K562 (cell line): ENCODE data around the gene AIF1. TPM values are rescaled to one million over a fixed set of nuclear protein-coding genes. Genes with fewer than 3 reads are reported as not detected.
A peak's percentile ranks its signal among the peaks of the same experiment; 100 is the strongest.

ENCODE experiments used
- ATAC-seq: fragments of 200-7000 bp; cut with Tn5 transposase; 3 replicates; pipeline ENCODE4 v1.9.1; 2020; ENCODE audit warnings: moderate library complexity
- BruUV-seq: library from RNA; stranded (reverse); fragments of 400-500 nt; replicated peaks from 2 replicates; lab custom pipeline; 2021; lab: Mats Ljungman, UMichigan
- CTCF ChIA-PET: fragments of 300-600 bp; formaldehyde crosslinking; extraction: SDS; loops from one replicate; lab custom pipeline; 2021; ENCODE audit warnings: low intra/inter-chr PET ratio; lab: Yijun Ruan, JAX
- POLR2A ChIA-PET: fragments of 300-600, 350-650 bp; sonication (Branson Sonifier 250); formaldehyde crosslinking; extraction: SDS; loops from one replicate; lab custom pipeline; 2021; ENCODE audit warnings: antibody characterized with exemption, inconsistent platforms; lab: Yijun Ruan, JAX
- DNase-seq, 4 experiments: peaks; one replicate each; pipeline versions ENCODE4 v3.0.0 to v3.0.0-alpha.2; 2011 to 2018; ENCODE audit warnings: low spot score in 3 of 4, mixed read lengths in 3 of 4; ENCODE audit errors: extremely low read depth in 1 of 4
- FAIRE-seq: peaks from 2 replicates; lab custom pipeline; 2011; peaks lifted over from hg19 to GRCh38; lab: Jason Lieb, UNC
- H2AFZ ChIP-seq: 2 replicates; pipeline ENCODE4 v1.6.0; 2011; ENCODE audit warnings: low read depth, low read length, control low read depth, inconsistent platforms
- H3K27ac ChIP-seq: fragments of 200-600 bp; 3 replicates; pipeline ENCODE4 v1.8.0; 2011; ENCODE audit warnings: low read depth, mild to moderate bottlenecking, control low read depth, inconsistent platforms, low read length, moderate library complexity, mixed read lengths; ENCODE audit errors: extremely low read depth
- H3K27me3 ChIP-seq, 2 experiments: fragments of 300-600 bp in 1 of 2; 2 replicates in 1 of 2; 3 replicates in 1 of 2; pipeline versions ENCODE4 v1.6.0 to v1.8.0; 2011; ENCODE audit warnings: inconsistent platforms in 2 of 2, low read length in 2 of 2, mild to moderate bottlenecking in 1 of 2, mixed read lengths in 1 of 2, moderate library complexity in 1 of 2; ENCODE audit not compliant: control insufficient read depth in 2 of 2, insufficient read depth in 2 of 2
- H3K36me3 ChIP-seq: fragments of 300-600 bp; 3 replicates; pipeline ENCODE4 v1.8.0; 2011; ENCODE audit warnings: mild to moderate bottlenecking, low read length, inconsistent platforms; ENCODE audit not compliant: control insufficient read depth, insufficient read depth
- H3K4me1 ChIP-seq, 2 experiments: fragments of 200-600 bp in 1 of 2; replicated peaks in 1 of 2; 2 replicates in 1 of 2; 3 replicates in 1 of 2; pipeline versions ENCODE4 v1.5.1 to v1.8.0; 2011; ENCODE audit warnings: inconsistent platforms in 2 of 2, low read length in 2 of 2, mild to moderate bottlenecking in 1 of 2, mixed read lengths in 1 of 2, moderate library complexity in 1 of 2; ENCODE audit not compliant: control insufficient read depth in 2 of 2, insufficient read depth in 2 of 2
- H3K4me2 ChIP-seq: 2 replicates; pipeline ENCODE4 v1.6.1; 2011; ENCODE audit warnings: low read length, control low read depth, inconsistent platforms, mixed read lengths; ENCODE audit not compliant: insufficient read depth
- H3K4me3 ChIP-seq: fragments of 200-600 bp; sonication (generic), shearing (Covaris generic); 2 replicates; pipeline ENCODE4 v1.5.1; 2016; ENCODE audit warnings: control low read depth, inconsistent platforms
- H3K79me2 ChIP-seq: fragments of 200-600 bp; 3 replicates; pipeline ENCODE4 v1.8.0; 2011; ENCODE audit warnings: low read length, inconsistent platforms; ENCODE audit not compliant: control insufficient read depth, insufficient read depth
- H3K9ac ChIP-seq, 2 experiments: 2 replicates each; pipeline versions ENCODE4 v1.6.0 to v1.6.1; 2011; ENCODE audit warnings: low read depth in 2 of 2, low read length in 2 of 2, control low read depth in 1 of 2, inconsistent platforms in 1 of 2, mild to moderate bottlenecking in 1 of 2, mixed read lengths in 1 of 2; ENCODE audit not compliant: insufficient read depth in 1 of 2
- H3K9me1 ChIP-seq: one replicate; pipeline ENCODE4 v1.6.0; 2011; ENCODE audit warnings: inconsistent platforms, mild to moderate bottlenecking, low read length, moderate library complexity; ENCODE audit not compliant: control insufficient read depth, insufficient read depth
- H3K9me3 ChIP-seq: replicated peaks from 2 replicates; pipeline ENCODE4 v1.5.1; 2011; ENCODE audit warnings: low read depth, low read length, inconsistent platforms; ENCODE audit not compliant: control insufficient read depth, insufficient read depth
- H4K20me1 ChIP-seq: replicated peaks from 2 replicates; pipeline ENCODE4 v1.6.1; 2011; ENCODE audit warnings: low read length, inconsistent platforms, mixed read lengths; ENCODE audit not compliant: control insufficient read depth, insufficient read depth
- ELF2 ChIP-seq: fragments of 250-450 bp; sonication (Bioruptor Pico); IDR thresholded peaks from 2 replicates; pipeline ENCODE4 v1.5.0; 2021; ENCODE audit warnings: mild to moderate bottlenecking
- MYNN ChIP-seq, 2 experiments: sonication (generic); formaldehyde crosslinking in 1 of 2; IDR thresholded peaks; 2 replicates each; pipeline versions ENCODE4 v1.5.0 to v1.6.1; 2016 to 2020; ENCODE audit warnings: antibody characterized with exemption in 1 of 2, missing genetic modification reagents in 1 of 2
- RBFOX2 ChIP-seq: fragments of 200-400 bp; formaldehyde crosslinking; IDR thresholded peaks from 2 replicates; pipeline ENCODE4 v1.6.1; 2017; ENCODE audit warnings: low read depth, mild to moderate bottlenecking, low read length, moderate library complexity
- SREBF1 ChIP-seq: fragments of 150-350 bp; IDR thresholded peaks from 2 replicates; pipeline ENCODE4 v1.6.1; 2014; ENCODE audit warnings: antibody characterized with exemption, low read depth, low read length, borderline replicate concordance
- WGBS: fragments of 100-300 bp; shearing (Covaris generic); methylation state at CpG from one replicate; pipeline ENCODE4 v1.1.6; 2016; ENCODE audit warnings: low coverage, mixed read lengths; ENCODE audit not compliant: insufficient coverage; ENCODE audit errors: missing lambda C conversion rate; 5-methylcytosine and 5-hydroxymethylcytosine counted together
- in situ Hi-C: fragments of 300-500 bp; cut with MboI; formaldehyde crosslinking; loops from 4 replicates; pipeline ENCODE4 v1.15.0; 2018; ENCODE audit warnings: inconsistent platforms, mixed read lengths
- intact Hi-C: fragments of 100-400 bp; cut with micrococcal nuclease; formaldehyde crosslinking; loops from 2 replicates; pipeline ENCODE4 v1.14.2; 2022
- polyA plus RNA-seq, 8 experiments: library from polyadenylated mRNA; depleted of rRNA in 4 of 8; stranded (reverse) in 5 of 8; unstranded in 3 of 8; fragments of >200 nt; fragmentation: Nextera tagmentation in 2 of 8; fragmentation: Illumina TruSeq in 1 of 8; extraction: Ambion mirVana in 2 of 8; extraction: Trizol in 1 of 8; gene quantifications; 2 replicates each; pipeline versions ENCODE4 v1.2.1 to v1.2.3, GENCODE V29; 2011 to 2014; ENCODE audit warnings: inconsistent platforms in 1 of 8, missing spikeins in 1 of 8
- total RNA-seq, 7 experiments: library from RNA; depleted of rRNA in 6 of 7; stranded (reverse); fragments of >200 nt in 6 of 7; fragmentation: Illumina TruSeq in 2 of 7; extraction: Trizol in 2 of 7; gene quantifications; 2 replicates each; pipeline versions ENCODE4 v1.2.1 to v1.2.3, GENCODE V29; 2011 to 2021; ENCODE audit warnings: low replicate concordance in 1 of 7
- TF ChIP-seq, protein P1 (sequence below), 3 experiments: fragments of 200-800 bp in 1 of 3; sonication (Bioruptor generic) in 1 of 3; sonication (generic) in 1 of 3; formaldehyde crosslinking in 1 of 3; IDR thresholded peaks; 2 replicates each; pipeline versions ENCODE4 v1.6.1 to v1.8.0; 2016 to 2022; ENCODE audit warnings: mild to moderate bottlenecking in 2 of 3, missing compliant biosample characterization in 2 of 3, missing genetic modification characterization in 2 of 3, missing genetic modification reagents in 1 of 3

Gene AIF1
- total and polyA plus RNA-seq, 9 of the 15 experiments (the other 6 are each of a cell fraction or from before 2014, with no cell fraction given) = 9.4 to 33.4 (median 19.4) TPM

DNA sequence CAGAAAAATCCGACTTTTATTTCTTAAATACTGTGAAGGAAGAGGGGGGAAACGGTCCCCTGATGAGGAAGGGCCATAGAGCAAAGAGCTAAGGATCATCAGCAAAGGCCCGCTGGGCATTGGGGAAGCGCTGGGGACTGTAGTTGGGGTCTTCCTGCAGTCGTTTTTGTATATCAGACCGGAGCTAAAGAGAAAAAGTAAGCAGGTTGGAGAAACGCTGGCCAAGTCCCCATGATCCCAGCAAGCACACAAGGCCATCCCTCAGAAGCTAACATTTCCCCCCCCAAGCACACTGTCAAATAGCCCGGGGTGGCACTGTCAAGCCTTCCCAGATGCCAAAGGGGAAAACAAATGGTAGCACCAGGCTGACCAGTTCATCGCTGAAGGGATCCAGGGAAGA lies 24.0 kb downstream of the AIF1 start:
- ChIA-PET CTCF (no interaction called here), POLR2A (interaction anchor here (0.6 to 14.8 kb wide), 11 partner anchors 5 to 197 kb away, joined by 3 to 274 read pairs (median 5); partner anchors contain the start of genes APOM, BAG6, C6orf47 and GPANK1)
- Histone ChIP-seq H3K27ac (no peak overlapping the region), H3K27me3 (no peaks in the 10 kb centered on the region), H3K4me1 (peaks cover 3 to 10% of the 10 kb centered on the region in 2 experiments; a peak in 4 of 5 replicates), H3K9me1 (no peaks in the 10 kb centered on the region), H3K9me3 (no peaks in the 10 kb centered on the region), H4K20me1 (peaks cover 27% of the 10 kb centered on the region), H3K79me2 (no peaks in the 10 kb centered on the region), H2AFZ (no peak overlapping the region), H3K9ac (no peak overlapping the region), H3K4me2 (no peak overlapping the region), H3K4me3 (no peak overlapping the region), H3K36me3 (peaks cover 96% of the 10 kb centered on the region)
- ATAC-seq (no peak), DNase-seq (no peak), FAIRE-seq (peak; percentile 37)
- in situ Hi-C loops = no loop called here
- BruUV-seq = no TSS peak
- TF ChIP-seq, protein P1, sequence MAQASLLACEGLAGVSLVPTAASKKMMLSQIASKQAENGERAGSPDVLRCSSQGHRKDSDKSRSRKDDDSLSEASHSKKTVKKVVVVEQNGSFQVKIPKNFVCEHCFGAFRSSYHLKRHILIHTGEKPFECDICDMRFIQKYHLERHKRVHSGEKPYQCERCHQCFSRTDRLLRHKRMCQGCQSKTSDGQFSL (CRISPR knock-in tag; IDR thresholded peaks at IDR 0.05) = peak; percentile 67
- TF ChIP-seq, protein P1 (tag; IDR thresholded peaks at IDR 0.05) = no peak
- TF ChIP-seq MYNN (IDR thresholded peaks at IDR 0.05) (peak; percentile 36; the same call in 1 of the 2 replicates), MYNN (CRISPR knock-in tag; IDR thresholded peaks at IDR 0.05) (no peak), ELF2 (no peak), RBFOX2 (peak; percentile 38; the same call in 1 of the 2 replicates), SREBF1 (no peak)
- intact Hi-C loops = no loop called here
- WGBS = 85% methylated on average over 9 of the region's 9 CpGs
